ENCODE data around the gene RNGTT.
"Not testable (repeated sequence)": the region's sequence is repeated elsewhere in the genome, so short reads cannot be mapped to it uniquely, and the experiment has no call there.

Gene RNGTT

GRCh38 chr6:88910922-88911778, 52.3 kb downstream of the RNGTT start:
- no peak for DNase-seq (ENCODE audit: low read depth)

- no peak for DNase-seq (ENCODE audit: low read depth)
Observed at GRCh38 chr6:88908598-88909548, 54.5 kb downstream of the RNGTT start.

GRCh38 chr6:88907148-88907547, 56.3 kb downstream of the RNGTT start:
- DNase-seq (ENCODE audit: low read depth), result not testable (repeated sequence)

GRCh38 chr6:88899569-88900316, 63.7 kb downstream of the RNGTT start:
- DNase-seq (ENCODE audit: low read depth), result no peak

GRCh38 chr6:88895911-88896310, 67.5 kb downstream of the RNGTT start:
- no peak for DNase-seq (ENCODE audit: low read depth)

- no peak for DNase-seq (ENCODE audit: low read depth)
Observed at GRCh38 chr6:88890860-88891845, 72.3 kb downstream of the RNGTT start.

GRCh38 chr6:88890394-88890793, 73.0 kb downstream of the RNGTT start:
- no peak for DNase-seq (ENCODE audit: low read depth)

- no peak for DNase-seq (ENCODE audit: low read depth)
Observed at GRCh38 chr6:88884361-88884760, 79.1 kb downstream of the RNGTT start.

- no peak for DNase-seq (ENCODE audit: low read depth)
Observed at GRCh38 chr6:88882536-88882935, 80.9 kb downstream of the RNGTT start.

- DNase-seq (ENCODE audit: low read depth), result no peak
Observed at GRCh38 chr6:88881451-88881850, 82.0 kb downstream of the RNGTT start.

- no peak for DNase-seq (ENCODE audit: low read depth)
Observed at GRCh38 chr6:88880021-88880420, 83.4 kb downstream of the RNGTT start.

- DNase-seq (ENCODE audit: low read depth), result no peak
Observed at GRCh38 chr6:88877893-88878292, 85.5 kb downstream of the RNGTT start.

- DNase-seq (ENCODE audit: low read depth), result no peak
Observed at GRCh38 chr6:88872962-88873361, 90.5 kb downstream of the RNGTT start.

GRCh38 chr6:88871498-88871897, 91.9 kb downstream of the RNGTT start:
- DNase-seq (ENCODE audit: low read depth), result no peak

GRCh38 chr6:88870717-88871330, 92.6 kb downstream of the RNGTT start:
- no peak for DNase-seq (ENCODE audit: low read depth)

- no peak for DNase-seq (ENCODE audit: low read depth)
Observed at GRCh38 chr6:88869263-88870020, 94.0 kb downstream of the RNGTT start.

GRCh38 chr6:88867841-88868731, 95.3 kb downstream of the RNGTT start:
- DNase-seq (ENCODE audit: low read depth), result no peak

- no peak for DNase-seq (ENCODE audit: low read depth)
Observed at GRCh38 chr6:88866856-88867255, 96.6 kb downstream of the RNGTT start.

GRCh38 chr6:88865275-88865674, 98.1 kb downstream of the RNGTT start:
- DNase-seq (ENCODE audit: low read depth), result no peak

Measured in non-pigmented ciliary epithelial cell (primary cell).